Measurements from ENCODE around the gene OTOP3. TPM values are rescaled to one million over a fixed set of nuclear protein-coding genes. Genes with fewer than 3 reads are reported as not detected.

Gene OTOP3
- total RNA-seq: not detected in 2 replicates

- no peak within 1 kb of the TSS for H3K4me3 ChIP-seq (ENCODE audit: low read depth, low read length)
- TF ChIP-seq CTCF (conservative IDR thresholded peaks at IDR 0.05; ENCODE audit: low read depth, low read length): no peak
- no peak for DNase-seq (ENCODE audit: low read depth)
Observed at GRCh38 chr17:74935585-74936469, at the start of gene OTOP3. OTOP3 (plus strand) TSS chr17:74935898; CDS start chr17:74935922, 24 bp downstream.

GRCh38 chr17:74888469-74888868 lies 47.2 kb upstream of the OTOP3 start:
- TF ChIP-seq CTCF (conservative IDR thresholded peaks at IDR 0.05; ENCODE audit: low read depth, low read length): no peak
- DNase-seq (ENCODE audit: low read depth): no peak
- no peak overlapping the region for H3K4me3 ChIP-seq (ENCODE audit: low read depth, low read length)

- no peak overlapping the region for H3K4me3 ChIP-seq (ENCODE audit: low read depth, low read length)
- TF ChIP-seq CTCF (conservative IDR thresholded peaks at IDR 0.05; ENCODE audit: low read depth, low read length): no peak
- DNase-seq (ENCODE audit: low read depth): no peak
Observed at GRCh38 chr17:74890554-74890953, 45.1 kb upstream of the OTOP3 start.

DNA sequence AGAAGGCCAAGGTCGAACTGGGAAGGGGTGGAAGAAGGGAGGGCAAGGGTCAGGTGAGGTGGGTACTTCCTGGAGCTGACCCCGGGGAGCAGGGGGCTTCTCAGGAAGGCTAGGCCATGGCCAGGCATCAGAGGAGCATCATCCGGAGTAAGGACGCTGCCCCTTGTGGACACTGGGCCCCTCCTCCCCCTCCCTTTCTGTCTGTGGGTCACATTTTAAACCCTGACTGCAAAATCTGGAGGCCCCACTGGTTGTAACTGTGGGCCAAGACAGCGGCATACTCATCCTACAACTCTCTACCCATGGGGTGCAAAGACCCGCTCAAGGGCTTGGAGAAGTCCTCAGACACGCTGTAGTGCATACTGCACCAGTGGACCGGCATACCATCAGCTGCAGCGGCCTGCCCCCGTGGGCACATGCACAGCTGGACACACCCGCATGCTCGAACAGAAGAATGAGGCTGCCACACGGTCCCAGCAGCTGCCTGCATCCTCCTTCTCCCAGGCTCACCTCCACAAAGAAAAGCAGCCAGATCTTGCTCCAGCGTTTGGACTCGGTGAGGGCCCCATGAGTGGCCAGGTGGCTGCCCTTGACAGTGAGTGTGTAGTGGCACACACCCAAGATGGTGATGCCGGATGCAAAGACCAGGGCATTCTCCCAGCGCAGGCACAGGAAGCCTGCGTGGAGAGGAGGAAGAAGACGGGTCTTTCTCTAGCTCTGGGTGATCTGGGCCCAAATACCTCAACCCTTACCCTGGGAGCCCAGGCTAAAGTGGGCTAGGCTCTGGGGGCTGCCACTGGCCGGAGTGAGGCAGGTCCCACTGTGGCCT lies 43.5 kb upstream of the OTOP3 start:
- TF ChIP-seq CTCF (conservative IDR thresholded peaks at IDR 0.05; ENCODE audit: low read depth, low read length): peak; percentile 8
- no peak for DNase-seq (ENCODE audit: low read depth)
- no peak overlapping the region for H3K4me3 ChIP-seq (ENCODE audit: low read depth, low read length)

DNA sequence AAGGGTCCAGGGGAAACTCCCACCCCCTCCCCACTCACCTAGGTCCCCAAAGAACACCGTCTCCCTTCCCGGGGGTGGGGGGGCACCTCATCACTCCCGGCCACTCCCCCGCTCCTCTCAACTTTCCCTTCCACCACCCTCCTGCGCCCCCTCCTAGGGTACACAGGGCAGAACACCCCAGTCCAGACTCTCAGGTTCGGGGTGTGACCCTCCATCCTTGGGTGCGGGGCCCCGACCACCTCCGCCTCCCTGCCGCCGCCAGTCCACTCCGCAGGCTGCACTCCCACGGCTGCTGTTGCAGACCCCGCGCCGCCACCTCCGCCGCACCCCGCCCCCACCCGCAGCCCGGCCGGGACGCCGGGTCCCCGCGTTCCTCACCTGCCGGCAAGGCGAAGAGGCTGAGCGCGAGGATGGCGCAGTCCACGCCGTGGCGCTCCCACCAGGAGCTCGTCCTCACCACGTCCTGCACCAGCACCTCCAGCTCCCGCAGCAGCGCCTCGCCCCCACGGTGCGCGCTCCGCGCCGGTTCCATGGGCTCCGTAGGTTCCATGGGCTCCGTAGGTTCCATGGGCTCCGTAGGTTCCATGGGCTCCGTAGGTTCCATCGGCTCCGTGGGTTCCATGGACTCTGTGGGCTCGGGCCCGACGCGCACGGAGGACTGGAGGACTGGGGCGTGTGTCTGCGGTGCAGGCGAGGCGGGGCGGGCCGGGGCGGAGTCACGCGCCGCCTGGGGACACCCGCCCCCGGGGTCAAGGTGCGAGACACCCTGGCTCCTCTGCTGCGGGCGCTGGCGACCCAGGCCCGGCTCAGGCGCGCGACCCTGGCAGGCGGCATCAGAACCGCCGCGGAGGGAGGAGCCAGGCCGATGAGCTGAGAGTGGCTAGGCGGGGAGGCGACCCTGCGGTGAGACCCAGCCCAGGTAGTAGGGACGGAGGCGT lies 42.5 kb upstream of the OTOP3 start, which contains the start of gene FADS6:
TSS of gene FADS6 (minus strand) at position 660 of the 938 bp plus-strand sequence. CDS start at position 622, 38 bp downstream.
- H3K4me3 ChIP-seq (ENCODE audit: low read depth, low read length): no peak within 1 kb of the TSS
- no peak for DNase-seq (ENCODE audit: low read depth)
- TF ChIP-seq CTCF (conservative IDR thresholded peaks at IDR 0.05; ENCODE audit: low read depth, low read length): no peak
